A673 (cell line): ENCODE data around the gene CLCNKB. TPM values are rescaled to one million over a fixed set of nuclear protein-coding genes. Genes with fewer than 3 reads are reported as not detected.
"Not testable (repeated sequence)": the region's sequence is repeated elsewhere in the genome, so short reads cannot be mapped to it uniquely, and the experiment has no call there.

Experiments
- BruUV-seq: library from RNA; stranded (reverse); fragments of 400-500 nt; replicated peaks from 2 replicates; lab custom pipeline; 2021; lab: Mats Ljungman, UMichigan
- CTCF ChIA-PET: fragments of 300-600 bp; sonication (Branson Sonifier 250); formaldehyde crosslinking; loops from one replicate; lab custom pipeline; 2022; ENCODE audit warnings: antibody characterized with exemption; lab: Charles Lee
- POLR2A ChIA-PET: fragments of 300-600 bp; sonication (Branson Sonifier 250); formaldehyde crosslinking; loops from one replicate; lab custom pipeline; 2022; ENCODE audit warnings: antibody characterized with exemption; ENCODE audit not compliant: low non-redundant PET; lab: Charles Lee
- DNase-seq: peaks from one replicate; pipeline ENCODE4 v3.0.0-alpha.2; 2015; ENCODE audit warnings: low spot score
- H3K27ac ChIP-seq: fragments of 200-600 bp; sonication (generic); 2 replicates; pipeline ENCODE4 v1.5.1; 2016; ENCODE audit warnings: mixed run types, low read depth, mild to moderate bottlenecking, mixed read lengths, antibody characterized with exemption, low read length; ENCODE audit not compliant: poor library complexity, severe bottlenecking
- H3K27me3 ChIP-seq: fragments of 200-600 bp; sonication (generic); replicated peaks from 2 replicates; pipeline ENCODE4 v1.6.1; 2017; ENCODE audit warnings: mixed run types, low read depth, mild to moderate bottlenecking, mixed read lengths, antibody characterized with exemption, low read length; ENCODE audit not compliant: insufficient read depth, poor library complexity
- H3K36me3 ChIP-seq: fragments of 200-600 bp; sonication (generic); 2 replicates; pipeline ENCODE4 v1.6.1; 2016; ENCODE audit warnings: mixed run types, mild to moderate bottlenecking, mixed read lengths, antibody characterized with exemption, low read length; ENCODE audit not compliant: insufficient read depth, poor library complexity, severe bottlenecking
- H3K4me1 ChIP-seq: fragments of 200-600 bp; sonication (generic); 2 replicates; pipeline ENCODE4 v1.6.1; 2017; ENCODE audit warnings: mixed run types, mild to moderate bottlenecking, mixed read lengths, antibody characterized with exemption, low read length; ENCODE audit not compliant: insufficient read depth, poor library complexity, severe bottlenecking
- H3K4me3 ChIP-seq: fragments of 200-600 bp; sonication (generic); 2 replicates; pipeline ENCODE4 v1.5.1; 2016; ENCODE audit warnings: low read depth, mixed run types, mild to moderate bottlenecking, mixed read lengths, low read length; ENCODE audit not compliant: poor library complexity, severe bottlenecking
- H3K9me3 ChIP-seq: fragments of 200-600 bp; sonication (generic); 2 replicates; pipeline ENCODE4 v1.6.1; 2016; ENCODE audit warnings: mixed run types, low read depth, mild to moderate bottlenecking, mixed read lengths, antibody characterized with exemption, low read length; ENCODE audit not compliant: poor library complexity, severe bottlenecking
- EZH2 ChIP-seq: fragments of 200-600 bp; sonication (generic); IDR thresholded peaks from 2 replicates; pipeline ENCODE4 v1.6.1; 2017; ENCODE audit warnings: borderline replicate concordance, low read depth, mild to moderate bottlenecking, mixed read lengths, antibody characterized with exemption, low read length; ENCODE audit not compliant: poor library complexity, severe bottlenecking
- intact Hi-C: fragments of 100-400 bp; cut with micrococcal nuclease; formaldehyde crosslinking; loops from one replicate; pipeline ENCODE4 v1.10.0; 2022; ENCODE audit not compliant: unreplicated experiment
- total RNA-seq: library from RNA; stranded (reverse); gene quantifications from 2 replicates; pipeline ENCODE4 v1.2.3, GENCODE V29; 2021
- TF ChIP-seq, protein P1 (sequence below): fragments of 300-800, 200-600 bp; sonication (generic); conservative IDR thresholded peaks from 2 replicates; pipeline ENCODE4 v1.5.1; 2017; ENCODE audit warnings: low read depth, mild to moderate bottlenecking, antibody characterized with exemption, low read length, moderate library complexity, mixed read lengths

The CLCNKB gene
- total RNA-seq, 1 experiment from 2014 or later: 0.13 TPM

DNA sequence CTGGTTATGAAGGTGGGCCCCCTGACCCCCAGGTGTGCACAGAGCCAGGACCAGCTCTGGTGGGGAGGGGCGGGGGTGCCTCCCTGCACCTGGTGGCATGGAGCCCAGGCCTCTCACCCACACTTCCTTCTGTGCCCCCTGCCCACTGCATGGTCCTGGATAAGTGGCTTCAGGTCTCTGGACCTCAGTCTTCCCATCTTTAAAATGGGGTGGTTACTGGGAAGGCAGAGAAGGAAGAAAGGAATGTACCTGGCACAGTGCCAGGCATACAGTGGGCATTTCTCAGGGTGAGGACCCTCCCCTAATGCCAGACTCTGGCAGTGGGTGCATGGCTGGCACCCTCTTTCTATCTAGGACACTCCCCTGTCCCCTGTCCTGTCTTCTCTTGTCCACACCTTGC is 14.3 kb upstream of the CLCNKB start:
- POLR2A ChIA-PET: no interaction called here
- no TSS peak for BruUV-seq

DNA sequence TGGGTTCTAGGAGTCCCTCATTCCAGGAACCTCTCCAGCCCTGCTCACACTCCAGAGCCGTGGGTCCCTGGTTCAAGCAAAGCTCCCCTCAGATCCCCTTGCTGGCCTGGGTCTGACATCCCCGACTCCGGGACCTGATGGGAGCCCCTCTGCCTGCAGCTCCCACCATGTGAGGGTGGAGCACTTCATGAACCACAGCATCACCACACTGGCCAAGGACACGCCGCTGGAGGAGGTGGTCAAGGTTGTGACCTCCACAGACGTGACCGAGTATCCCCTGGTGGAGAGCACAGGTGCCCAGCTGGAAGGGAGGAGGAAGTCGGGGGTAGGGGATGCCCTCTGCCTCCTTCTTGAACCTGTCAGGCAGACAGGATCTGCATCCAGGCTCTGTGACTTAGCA is 12.0 kb upstream of the CLCNKB start:
- Histone ChIP-seq H3K4me1 (peaks cover 7% of the 10 kb centered on the region), H3K27ac (no peak overlapping the region), H3K36me3 (no peaks in the 10 kb centered on the region), H3K9me3 (no peaks in the 10 kb centered on the region), H3K27me3 (no peaks in the 10 kb centered on the region), H3K4me3 (no peak overlapping the region)
- intact Hi-C loops: no loop called here
- POLR2A ChIA-PET: no interaction called here
- no peak for DNase-seq
- CTCF ChIA-PET: no interaction called here
- BruUV-seq: no TSS peak
- TF ChIP-seq, protein P1, sequence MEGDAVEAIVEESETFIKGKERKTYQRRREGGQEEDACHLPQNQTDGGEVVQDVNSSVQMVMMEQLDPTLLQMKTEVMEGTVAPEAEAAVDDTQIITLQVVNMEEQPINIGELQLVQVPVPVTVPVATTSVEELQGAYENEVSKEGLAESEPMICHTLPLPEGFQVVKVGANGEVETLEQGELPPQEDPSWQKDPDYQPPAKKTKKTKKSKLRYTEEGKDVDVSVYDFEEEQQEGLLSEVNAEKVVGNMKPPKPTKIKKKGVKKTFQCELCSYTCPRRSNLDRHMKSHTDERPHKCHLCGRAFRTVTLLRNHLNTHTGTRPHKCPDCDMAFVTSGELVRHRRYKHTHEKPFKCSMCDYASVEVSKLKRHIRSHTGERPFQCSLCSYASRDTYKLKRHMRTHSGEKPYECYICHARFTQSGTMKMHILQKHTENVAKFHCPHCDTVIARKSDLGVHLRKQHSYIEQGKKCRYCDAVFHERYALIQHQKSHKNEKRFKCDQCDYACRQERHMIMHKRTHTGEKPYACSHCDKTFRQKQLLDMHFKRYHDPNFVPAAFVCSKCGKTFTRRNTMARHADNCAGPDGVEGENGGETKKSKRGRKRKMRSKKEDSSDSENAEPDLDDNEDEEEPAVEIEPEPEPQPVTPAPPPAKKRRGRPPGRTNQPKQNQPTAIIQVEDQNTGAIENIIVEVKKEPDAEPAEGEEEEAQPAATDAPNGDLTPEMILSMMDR: no peak
- TF ChIP-seq EZH2: no peak

More for the DNA sequence above, 14.3 kb upstream of the CLCNKB start:
- no peak for TF ChIP-seq EZH2
- TF ChIP-seq, protein P1: no peak
- Histone ChIP-seq H3K36me3 (no peaks in the 10 kb centered on the region), H3K9me3 (no peaks in the 10 kb centered on the region), H3K4me1 (peaks cover 7% of the 10 kb centered on the region), H3K27me3 (no peaks in the 10 kb centered on the region), H3K27ac (no peak overlapping the region), H3K4me3 (no peak overlapping the region)
- intact Hi-C loops: no loop called here
- DNase-seq: no peak
- CTCF ChIA-PET: no interaction called here

DNA sequence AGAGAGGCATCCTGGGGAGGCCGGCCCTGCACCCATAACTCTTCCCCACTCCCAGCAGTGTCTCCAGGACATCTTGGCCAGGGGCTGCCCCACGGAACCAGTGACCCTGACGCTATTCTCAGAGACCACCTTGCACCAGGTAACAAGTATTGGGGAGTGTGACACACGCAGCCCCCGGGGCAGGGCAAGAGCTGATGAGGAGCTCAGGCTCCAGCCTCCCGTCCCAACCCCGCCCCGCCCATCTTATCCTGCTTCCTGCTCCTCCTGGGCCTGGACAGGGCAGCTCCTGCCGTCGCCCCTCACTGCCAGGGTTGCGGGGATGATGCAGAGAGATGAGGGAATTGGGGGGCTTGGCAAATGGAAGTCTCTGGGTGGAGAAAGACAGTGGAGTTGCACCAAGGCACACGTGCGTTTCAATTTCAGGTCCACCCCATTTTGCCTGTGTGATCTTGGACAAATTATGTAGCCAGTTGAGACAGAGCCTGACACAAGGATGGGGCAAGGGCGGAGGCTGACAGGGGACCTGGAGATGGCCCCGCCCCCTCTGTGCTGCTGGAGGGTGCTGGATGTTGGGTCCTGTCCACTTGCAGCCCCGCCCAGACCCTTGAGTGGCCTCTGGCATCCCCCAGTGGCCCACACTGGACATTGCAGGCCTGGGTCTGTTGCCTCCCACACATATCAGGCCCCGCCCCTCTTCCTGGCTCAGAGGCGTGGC is 11.0 kb upstream of the CLCNKB start:
- POLR2A ChIA-PET: no interaction called here
- Histone ChIP-seq H3K4me3 (no peak overlapping the region), H3K4me1 (peaks cover under 1% of the 10 kb centered on the region), H3K9me3 (no peaks in the 10 kb centered on the region), H3K36me3 (no peaks in the 10 kb centered on the region), H3K27ac (no peak overlapping the region), H3K27me3 (no peaks in the 10 kb centered on the region)
- no TSS peak for BruUV-seq
- intact Hi-C loops: no loop called here
- TF ChIP-seq, protein P1: peak; percentile 72
- TF ChIP-seq EZH2: no peak
- peak; percentile 90 for DNase-seq
- CTCF ChIA-PET: no interaction called here

DNA sequence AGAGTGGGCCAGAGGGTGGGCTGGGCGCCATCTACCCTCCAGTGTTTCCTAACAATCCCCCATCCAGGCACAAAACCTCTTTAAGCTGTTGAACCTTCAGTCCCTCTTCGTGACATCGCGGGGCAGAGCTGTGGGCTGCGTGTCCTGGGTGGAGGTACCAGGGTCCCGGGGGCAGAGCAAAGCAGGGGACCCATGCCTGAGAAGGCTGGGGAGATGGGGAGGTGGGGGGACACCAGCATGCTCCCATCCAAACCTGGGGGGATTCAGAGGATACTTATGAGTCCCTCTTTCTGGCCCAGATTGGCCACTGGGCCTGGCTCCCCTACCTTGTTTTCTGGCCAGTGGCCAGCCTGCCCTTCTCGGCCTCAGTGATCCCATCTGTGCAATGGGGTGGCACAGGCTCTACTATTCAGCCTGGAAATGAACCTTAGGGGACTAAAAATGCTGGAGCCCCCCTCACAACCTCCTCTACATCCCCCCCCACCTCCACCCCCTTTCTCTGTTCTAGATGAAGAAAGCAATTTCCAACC is 10.4 kb upstream of the CLCNKB start:
- H3K36me3 ChIP-seq, BruUV-seq, H3K4me3 ChIP-seq, DNase-seq, H3K27ac ChIP-seq, intact Hi-C loops, CTCF ChIA-PET, POLR2A ChIA-PET, H3K27me3 ChIP-seq, H3K4me1 ChIP-seq, H3K9me3 ChIP-seq: not testable (repeated sequence)

DNA sequence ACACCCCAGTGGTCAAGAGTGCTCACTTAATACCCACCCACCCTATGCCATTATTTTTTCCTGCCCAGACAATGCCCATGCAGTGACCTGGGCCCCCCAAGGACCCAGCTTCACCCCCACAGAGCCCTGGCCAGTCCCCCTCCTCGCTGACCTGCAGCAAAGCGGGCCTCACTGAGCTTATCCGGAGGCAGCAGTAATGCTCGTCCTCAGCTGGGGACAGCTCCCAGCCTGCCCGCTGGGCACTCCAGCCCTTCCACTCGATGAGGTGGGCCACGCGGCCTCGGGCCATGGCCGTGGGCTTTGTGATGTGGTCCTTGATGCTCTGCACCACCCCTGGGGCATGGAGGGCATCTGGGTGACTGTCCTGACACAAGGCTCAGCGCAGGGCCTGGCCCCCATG is 7.1 kb upstream of the CLCNKB start:
- H3K27ac ChIP-seq, CTCF ChIA-PET, DNase-seq, intact Hi-C loops, H3K4me3 ChIP-seq, H3K27me3 ChIP-seq, POLR2A ChIA-PET, H3K4me1 ChIP-seq, BruUV-seq, H3K9me3 ChIP-seq, H3K36me3 ChIP-seq: not testable (repeated sequence)
